Caki2 (cell line): ENCODE results near the gene TGFB1. TPM values are rescaled to one million over a fixed set of nuclear protein-coding genes. Genes with fewer than 3 reads are reported as not detected.
"Not testable (repeated sequence)": the region's sequence is repeated elsewhere in the genome, so short reads cannot be mapped to it uniquely, and the experiment has no call there.

ENCODE experiments used
- DNase-seq: peaks from one replicate; pipeline ENCODE4 v3.0.0-alpha.2; 2015; ENCODE audit warnings: low read depth
- in situ Hi-C: cut with HindIII; loops from 2 replicates; pipeline ENCODE4 v1.10.0; 2016; ENCODE audit warnings: low sequenced_read_pairs, low pct_unique_long_range_greater_than_20kb, mixed read lengths
- total RNA-seq: library from RNA; depleted of rRNA; stranded (reverse); fragments of >200 nt; shearing (Covaris generic); gene quantifications from 2 replicates; pipeline ENCODE4 v1.2.3, GENCODE V29; 2014; ENCODE audit warnings: low replicate concordance

TGFB1 gene
- total RNA-seq, 1 experiment from 2014 or later = 7.2 TPM

DNA sequence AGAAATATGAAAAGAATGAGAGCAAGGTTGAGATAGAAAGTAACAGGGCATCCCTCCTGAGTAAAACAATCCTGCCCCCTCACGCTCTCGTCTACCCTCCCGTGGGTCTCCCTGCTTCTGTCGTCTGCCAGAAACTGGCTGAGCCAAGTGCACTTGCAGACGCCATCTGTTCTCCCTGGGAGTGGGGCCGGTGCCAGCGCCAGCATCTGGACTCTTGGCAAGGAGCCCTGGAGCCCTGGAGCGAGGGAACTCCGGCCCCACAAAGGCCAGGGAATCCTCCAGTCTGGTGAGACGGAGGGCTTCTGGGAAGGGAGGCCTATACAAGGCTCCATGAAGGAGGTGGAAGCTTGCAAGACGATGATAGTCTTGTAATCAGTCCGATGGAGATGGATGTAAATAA is 20.3 kb upstream of the TGFB1 start:
- in situ Hi-C loops = no loop called here
- DNase-seq = no peak

DNA sequence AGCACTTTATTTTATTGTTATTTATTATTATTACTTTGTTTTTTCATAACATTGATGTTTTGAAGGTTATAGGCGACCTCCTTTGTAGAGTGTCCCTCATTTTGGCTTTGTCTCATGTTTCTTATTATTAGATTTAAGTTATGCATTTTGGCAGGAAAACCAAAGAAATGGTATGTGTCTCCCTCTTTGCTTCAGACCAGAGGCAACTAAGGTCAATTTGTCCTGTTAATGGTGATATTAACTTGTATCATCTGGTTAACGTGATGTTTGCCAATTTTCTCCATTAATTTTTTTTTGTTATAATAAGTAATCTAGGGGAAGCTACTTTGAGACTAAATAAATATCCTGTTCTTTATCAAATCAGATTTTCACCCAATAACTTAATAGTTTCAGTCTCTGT is 18.8 kb upstream of the TGFB1 start:
- no peak for DNase-seq
- in situ Hi-C loops = no loop called here

DNA sequence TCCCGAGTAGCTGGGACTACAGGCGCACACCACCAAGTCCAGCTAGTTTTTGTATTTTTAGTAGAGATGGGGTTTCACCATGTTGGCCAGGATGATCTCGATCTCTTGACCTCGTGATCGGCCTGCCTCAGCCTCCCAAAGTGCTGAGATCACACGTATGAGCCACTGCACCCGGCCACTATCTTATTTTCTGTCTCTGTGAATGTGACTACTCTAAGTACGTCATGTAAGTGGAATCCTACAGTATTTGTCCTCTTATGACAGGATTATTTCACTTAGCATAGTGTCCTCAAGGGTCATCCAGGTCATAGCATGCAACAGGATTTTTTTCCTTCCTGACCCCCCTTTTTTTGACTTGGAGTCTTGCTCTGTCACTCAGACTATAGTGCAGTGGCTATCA is 17.8 kb upstream of the TGFB1 start:
- DNase-seq = no peak
- in situ Hi-C loops = no loop called here

DNA sequence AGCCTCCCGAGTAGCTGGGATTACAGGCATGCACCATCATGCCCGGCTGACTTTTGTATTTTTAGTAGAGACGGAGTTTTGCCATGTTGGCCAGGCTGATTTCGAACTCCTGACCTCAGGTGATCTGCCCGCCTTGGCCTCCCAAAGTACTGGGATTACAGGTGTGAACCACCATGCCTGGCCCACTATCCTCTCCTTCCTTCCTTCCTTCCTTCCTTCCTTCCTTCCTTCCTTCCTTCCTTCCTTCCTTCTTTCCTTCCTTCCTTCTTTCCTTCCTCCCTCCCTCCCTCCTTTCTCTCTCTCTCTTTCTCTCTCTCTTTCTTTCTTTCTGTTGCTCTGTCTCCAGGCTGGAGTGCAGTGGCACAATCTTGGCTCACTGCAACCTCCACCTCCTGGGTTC is 17.4 kb upstream of the TGFB1 start:
- DNase-seq, in situ Hi-C loops: not testable (repeated sequence)

DNA sequence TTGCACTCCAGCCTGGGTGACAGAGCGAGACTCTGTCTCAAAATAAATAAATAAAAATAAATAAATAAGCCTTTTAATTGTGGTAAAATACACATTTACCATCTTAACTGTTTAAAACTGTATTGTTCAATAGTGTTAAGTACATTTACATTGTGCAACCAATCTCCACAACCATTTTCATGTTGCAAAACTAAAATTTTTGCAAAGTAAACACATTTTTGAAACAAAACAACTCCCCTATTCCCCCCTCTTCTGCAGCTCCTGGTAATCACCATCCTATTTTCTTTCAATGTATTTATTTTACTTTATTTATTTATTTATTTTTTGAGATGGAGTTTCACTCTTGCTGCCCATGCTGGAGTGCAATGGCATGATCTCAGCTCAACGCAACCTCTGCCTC is 16.0 kb upstream of the TGFB1 start:
- DNase-seq = no peak
- in situ Hi-C loops = no loop called here

DNA sequence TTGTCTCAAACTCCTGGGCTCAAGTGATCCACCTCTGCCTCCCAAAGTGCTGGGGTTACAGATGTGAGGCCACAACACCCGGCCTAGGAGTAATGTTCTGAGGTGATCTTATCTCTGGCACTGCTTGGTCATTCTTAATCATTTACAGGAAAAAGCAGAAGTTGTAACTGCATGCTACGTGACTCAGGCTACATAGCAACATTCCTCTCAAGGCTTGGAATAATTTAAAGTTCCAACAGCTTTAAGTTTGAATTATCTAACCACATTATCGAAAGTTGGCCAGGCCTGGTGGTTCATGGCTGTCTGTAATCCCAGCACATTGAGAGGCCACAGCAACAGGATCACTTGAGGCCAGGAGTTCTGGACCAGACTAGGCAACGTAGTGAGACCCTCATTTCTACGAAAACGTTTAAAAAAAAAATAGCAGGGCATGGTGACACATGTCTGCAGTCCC is 14.2 kb upstream of the TGFB1 start:
- in situ Hi-C loops = no loop called here
- peak; percentile 93 for DNase-seq

DNA sequence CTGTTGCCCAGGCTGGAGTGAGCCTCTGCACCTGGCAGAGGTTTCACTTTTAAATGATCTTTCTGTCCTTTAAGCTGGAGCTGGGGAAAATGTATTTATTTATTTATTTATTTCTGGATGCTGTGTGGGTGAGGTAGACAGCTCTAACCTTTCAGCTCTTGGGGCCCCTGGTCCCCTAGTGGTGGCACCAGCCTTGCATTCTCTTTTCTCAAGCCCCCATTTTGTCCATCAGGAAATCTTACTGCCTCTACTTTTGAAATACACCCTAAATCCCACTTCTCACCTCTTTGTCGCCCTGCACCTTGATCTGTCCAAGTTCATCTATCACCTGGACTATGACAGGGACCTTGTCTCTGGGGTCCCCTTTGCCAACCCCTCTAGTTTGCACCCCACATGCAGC is 12.4 kb upstream of the TGFB1 start:
- in situ Hi-C loops = no loop called here
- DNase-seq = no peak

DNA sequence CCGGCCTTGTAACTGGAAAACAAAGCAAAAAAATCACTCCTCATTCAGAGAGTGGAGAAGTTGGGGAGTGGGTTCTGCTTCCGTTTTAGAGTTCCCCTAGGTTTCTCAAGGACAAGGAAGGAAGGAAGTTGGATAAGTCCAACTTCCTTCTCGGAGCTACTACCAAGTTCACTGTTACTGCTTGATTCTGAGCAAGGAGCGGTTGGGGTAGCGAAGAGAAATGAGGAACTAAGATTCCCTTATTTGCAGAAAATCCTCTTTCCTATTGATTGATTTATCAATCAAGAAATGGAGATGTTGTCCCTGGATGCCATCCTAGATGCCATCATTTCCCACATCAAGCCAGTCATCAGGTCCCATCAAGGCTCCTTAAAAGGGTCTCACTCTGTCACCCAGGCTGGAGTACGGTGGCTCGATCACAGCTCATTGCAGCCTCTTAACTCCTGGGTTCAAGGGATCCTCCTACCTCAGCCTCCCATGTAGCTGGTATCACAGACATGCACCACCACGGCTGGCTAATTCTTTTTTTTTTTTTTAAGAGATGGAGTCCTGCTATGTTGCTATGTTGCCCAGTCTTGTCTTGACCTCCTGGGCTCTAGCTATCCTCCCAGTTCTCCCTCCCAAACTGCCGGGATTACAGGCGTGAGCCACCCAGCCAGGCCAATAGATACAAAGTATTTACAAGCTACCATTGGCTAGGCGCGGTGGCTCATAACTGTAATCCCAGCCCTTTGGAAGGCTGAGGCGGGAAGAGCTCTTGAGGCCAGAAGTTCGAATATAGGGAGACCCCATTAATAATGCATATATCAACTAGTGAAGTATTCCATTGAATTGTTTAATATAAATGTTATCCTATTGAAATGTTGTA is 11.0 kb upstream of the TGFB1 start:
- in situ Hi-C loops = no loop called here
- DNase-seq = no peak

DNA sequence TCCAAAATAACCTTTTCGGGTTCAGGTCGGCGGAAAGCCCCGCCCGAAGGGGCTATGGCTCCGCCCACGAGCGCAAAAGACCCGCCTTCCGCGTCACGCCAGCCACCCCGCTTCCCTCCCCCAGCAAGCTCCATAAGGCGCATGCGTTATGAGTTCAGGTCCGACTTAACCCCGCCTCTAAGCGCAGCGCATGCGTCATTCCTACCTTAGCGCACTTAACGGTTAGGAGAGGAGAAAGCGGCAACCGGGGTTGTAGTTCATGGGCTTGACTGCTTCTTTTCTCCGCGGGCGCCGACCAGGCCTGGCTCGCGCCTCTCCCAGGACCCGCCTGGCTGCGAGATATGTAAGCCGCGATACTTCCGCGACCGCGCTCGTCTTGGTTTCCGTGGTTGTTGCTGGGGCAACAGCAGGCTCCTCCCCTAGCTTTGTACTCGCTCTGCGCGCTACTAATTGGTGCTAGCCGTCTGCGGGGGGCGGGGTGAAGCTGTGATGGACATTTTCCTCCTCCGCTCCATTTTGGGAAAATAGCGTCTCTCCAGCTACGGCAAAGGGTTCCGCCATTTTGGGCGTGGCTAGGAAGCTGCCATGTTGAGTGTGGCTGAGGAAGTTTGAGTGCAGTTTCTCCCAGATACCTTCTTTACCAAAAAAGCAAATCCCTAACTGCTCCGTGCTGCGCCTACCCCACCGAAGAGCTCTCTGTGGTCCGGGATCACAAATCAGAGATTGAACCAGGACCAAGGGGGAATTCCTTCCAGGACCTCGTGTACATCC is 10.2 kb upstream of the TGFB1 start, which contains the start of gene B9D2:
Gene B9D2, minus strand, starts transcription at position 397 of the 771 bp plus-strand sequence. CDS start 630 bp downstream, outside the sequence.
- in situ Hi-C loops = no loop called here
- DNase-seq = peak; percentile 100

DNA sequence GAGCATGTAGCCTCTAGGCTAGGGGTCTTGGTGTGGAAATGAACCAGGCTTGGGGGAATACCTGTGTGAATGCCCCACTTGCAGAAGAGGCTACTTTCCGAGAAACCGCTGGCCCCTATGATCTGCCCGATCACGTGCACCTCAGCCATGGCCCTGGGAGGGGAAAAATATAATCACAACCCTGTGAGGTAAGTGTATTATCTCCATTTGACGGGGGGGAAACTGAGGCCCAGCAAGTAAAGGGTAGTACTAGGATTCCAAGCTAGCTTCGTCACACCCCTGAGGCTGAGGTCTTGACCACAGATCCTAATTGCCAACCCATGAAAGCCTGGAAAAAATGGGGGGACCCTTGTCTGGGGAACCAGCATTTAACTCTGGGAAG is 9.6 kb upstream of the TGFB1 start:
- in situ Hi-C loops = no loop called here
- DNase-seq = no peak

DNA sequence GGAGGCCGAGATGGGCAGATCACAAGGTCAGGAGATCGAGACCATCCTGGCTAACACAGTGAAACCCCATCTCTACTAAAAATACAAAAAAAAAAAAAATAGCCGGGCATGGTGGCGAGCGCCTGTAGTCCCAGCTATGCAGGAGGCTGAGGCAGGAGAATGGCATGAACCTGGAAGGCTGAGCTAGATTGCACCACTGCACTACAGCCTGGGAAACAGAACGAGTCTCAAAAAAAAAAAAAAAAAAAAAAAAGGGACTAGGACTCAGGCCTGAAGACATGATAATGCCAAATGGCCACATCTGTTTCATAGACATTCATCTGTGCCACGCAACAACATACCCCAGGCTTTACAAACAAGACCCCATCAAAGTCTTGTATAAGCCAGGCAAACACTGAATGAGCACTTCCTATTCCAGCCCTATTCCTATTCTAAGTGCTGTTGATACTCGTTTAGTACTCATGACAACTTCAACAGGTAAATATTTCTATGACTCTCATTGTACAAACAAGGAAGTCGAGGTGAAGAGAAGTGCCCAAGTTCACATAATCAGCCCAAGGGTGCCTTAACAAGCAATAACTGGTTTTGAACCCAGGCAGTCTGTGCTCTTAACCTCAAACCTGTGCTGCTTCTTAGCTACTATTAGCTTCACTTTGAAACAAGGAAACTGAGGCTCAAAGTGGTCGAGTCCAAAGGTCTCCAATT is 8.6 kb upstream of the TGFB1 start:
- in situ Hi-C loops = no loop called here
- no peak for DNase-seq

DNA sequence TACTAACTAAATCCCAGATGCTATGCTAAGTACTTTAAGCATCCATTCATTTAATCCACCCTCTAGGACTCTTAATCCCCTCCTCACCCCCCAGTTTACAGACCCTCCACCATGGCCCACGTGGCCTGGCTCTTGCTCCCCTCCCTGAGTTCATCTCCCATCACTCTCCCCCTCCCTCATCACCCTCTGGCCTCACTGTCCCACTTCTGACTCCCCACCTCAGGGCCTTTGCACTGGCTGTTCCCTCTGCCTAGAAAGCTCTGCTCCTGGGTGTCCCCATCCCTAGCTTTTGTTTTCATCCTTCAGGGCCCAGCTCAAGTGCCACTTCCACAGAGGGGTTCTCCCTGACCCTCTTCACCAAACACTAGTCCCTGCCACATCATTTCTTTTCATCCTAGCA is 6.0 kb upstream of the TGFB1 start:
- in situ Hi-C loops = no loop called here
- DNase-seq = no peak

DNA sequence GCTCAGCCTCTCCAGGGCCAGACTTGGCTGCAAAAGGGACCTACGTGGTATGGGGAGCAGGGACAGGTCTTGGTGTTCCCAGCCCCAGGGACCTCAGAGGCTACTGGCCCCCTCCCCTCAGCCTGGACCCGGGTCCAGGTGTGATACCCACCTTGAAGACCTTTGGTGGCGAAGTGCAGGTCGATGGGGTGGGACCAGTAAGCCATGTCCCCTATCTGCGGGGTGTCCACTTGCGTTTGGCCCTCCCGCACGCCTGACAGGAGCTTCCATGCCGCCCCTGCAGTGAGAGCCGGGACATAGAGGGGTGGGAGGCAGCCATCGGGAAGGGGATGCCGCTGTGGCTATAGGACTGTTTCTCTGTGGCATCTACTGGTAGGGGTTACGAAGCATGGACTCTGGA is 4.0 kb upstream of the TGFB1 start:
- no peak for DNase-seq
- in situ Hi-C loops = no loop called here

DNA sequence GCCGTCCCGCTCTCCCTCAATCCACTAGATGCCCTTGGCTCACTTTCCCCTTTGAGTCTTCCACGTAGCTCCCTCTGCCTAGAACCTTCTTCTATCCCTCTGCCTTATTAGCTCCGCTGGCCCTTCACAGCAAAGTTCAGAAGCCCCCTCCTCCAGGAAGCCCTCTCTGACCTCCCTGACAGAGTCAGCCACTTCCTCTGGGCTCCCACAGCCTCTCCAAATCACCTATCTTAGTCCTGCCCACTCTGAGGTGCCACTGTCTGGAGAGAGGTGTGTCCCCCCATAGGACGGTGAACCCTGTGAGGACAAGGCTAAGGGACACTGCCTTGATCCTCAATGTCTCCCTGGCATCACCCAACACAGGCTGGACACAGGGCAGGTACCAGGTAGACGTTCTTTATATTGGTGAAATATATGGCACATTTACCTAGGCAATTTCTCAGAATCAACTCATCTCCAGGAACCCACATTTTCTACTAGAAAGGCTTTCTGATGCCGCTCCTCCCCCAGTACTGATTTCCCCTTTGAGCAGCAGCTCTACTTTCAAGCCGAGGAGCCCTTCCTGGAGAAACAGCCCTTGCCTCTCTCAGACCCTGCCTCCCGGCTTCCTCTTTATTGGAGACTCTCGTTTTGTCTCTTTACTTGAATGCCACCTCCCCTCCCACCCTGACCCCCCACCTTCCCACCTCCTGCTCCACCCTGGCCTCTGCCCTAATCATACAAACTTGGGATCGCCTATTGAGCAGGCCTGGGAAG is 3.4 kb upstream of the TGFB1 start:
- no peak for DNase-seq
- in situ Hi-C loops = no loop called here

DNA sequence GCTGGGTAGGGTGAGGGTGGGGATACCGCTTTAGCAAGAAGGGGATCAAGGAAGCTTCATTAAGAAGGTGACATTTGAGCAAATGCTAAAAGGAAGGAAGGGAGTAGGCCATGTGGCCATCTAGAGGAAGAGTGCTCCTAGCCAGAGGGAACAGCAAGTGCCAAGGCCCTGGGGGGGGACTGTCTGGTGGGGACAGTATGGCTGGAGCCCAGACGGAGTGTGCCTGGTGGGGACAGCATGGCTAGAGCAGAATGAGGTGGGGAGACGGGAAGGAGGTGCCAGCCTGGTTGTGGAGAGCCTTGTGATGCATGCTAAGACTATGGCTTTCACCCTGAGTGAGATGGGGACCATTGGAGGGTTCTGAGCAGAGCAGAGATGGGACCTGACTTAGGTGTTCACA is 2.1 kb upstream of the TGFB1 start:
- in situ Hi-C loops = no loop called here
- no peak for DNase-seq

DNA sequence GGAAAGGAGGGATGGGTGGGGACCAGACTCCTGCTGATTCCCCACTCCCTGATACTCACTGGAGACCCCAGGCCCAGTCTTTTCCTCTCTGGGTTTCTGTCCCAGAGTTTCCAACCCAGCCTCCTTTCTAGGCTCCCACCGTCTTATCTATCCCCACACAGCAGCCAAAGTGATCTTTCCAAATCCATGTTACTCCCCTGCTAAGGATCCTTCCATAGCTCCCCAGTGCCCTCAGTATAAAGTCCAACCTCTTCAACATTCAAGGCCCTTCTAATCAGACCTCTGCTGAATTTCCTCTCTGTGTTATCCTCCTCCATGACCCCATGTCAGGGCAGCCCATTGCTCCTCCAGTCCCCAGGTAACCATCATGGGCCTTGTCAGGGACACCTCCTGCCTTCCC is 1.3 kb upstream of the TGFB1 start:
- no peak for DNase-seq
- in situ Hi-C loops = no loop called here

DNA sequence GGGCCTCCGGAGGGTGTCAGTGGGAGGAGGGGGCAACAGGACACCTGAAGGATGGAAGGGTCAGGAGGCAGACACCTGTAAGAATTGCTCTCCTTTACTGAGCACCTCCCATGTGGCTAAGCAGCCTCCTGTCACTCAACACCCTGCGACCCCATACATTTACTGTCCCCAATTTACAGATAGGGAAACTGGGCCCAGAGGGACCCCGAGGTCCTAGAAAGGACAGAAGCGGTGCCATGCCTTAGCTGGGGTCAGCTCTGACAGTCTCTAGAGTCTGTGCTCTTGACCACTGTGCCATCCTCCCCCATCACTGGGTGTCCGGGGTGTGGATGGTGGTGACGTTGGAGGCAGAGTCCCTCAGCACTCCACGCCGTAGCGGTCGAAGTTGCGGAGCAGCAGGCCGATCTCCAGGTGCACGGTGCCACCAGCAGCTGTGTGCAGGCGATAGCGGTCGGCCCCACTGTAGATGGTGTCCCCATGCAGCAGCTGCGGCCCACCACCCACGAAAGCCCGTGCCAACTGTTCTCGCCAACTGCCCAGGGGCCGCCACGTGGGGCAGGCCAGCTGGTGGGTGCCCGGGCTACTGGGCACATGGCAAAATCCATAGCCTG is 726 bp upstream of the TGFB1 start:
- DNase-seq = no peak
- in situ Hi-C loops = no loop called here
